Left lung (tissue), 10 donors: ENCODE measurements around the gene BCR. TPM values are rescaled to one million over a fixed set of nuclear protein-coding genes. Genes with fewer than 3 reads are reported as not detected.

Experiments used
- ATAC-seq: fragments of 200-7000 bp; cut with Tn5 transposase; one replicate; pipeline ENCODE4 v1.9.1; 2020; ENCODE audit warnings: moderate library complexity
- DNase-seq, 4 donors: peaks; one replicate each; pipeline ENCODE4 v3.0.0-alpha.2; 2013 to 2020
- H3K27ac ChIP-seq, 2 donors: fragments of 200-600 bp; sonication (generic) in 1 of 2; one replicate each; pipeline versions ENCODE4 v1.5.0 to v1.8.0; 2020 to 2021
- H3K27me3 ChIP-seq, 2 donors: fragments of 200-600 bp; sonication (generic) in 1 of 2; one replicate each; pipeline versions ENCODE4 v1.5.0 to v1.8.0; 2020 to 2021
- H3K36me3 ChIP-seq, 2 donors: fragments of 200-600 bp; sonication (generic) in 1 of 2; one replicate each; pipeline versions ENCODE4 v1.5.0 to v1.8.0; 2020 to 2021
- H3K4me1 ChIP-seq, 2 donors: fragments of 200-600 bp; one replicate each; pipeline ENCODE4 v1.8.0; 2021
- H3K4me3 ChIP-seq, 2 donors: fragments of 200-600 bp; sonication (generic) in 1 of 2; one replicate each; pipeline versions ENCODE4 v1.5.0 to v1.8.0; 2020 to 2021; ENCODE audit warnings: mild to moderate bottlenecking in 1 of 2
- H3K9me3 ChIP-seq, 2 donors: fragments of 200-600 bp; sonication (generic) in 1 of 2; one replicate each; pipeline versions ENCODE4 v1.5.0 to v1.8.0; 2020 to 2021
- intact Hi-C, 2 donors: fragments of 100-400 bp; cut with DNase I; formaldehyde crosslinking; loops; one replicate each; pipeline versions ENCODE4 v1.11.2 to v1.14.2; 2022
- polyA plus RNA-seq, 6 donors: library from polyadenylated mRNA; unstranded; fragments of 120-200 nt; gene quantifications; one replicate each; pipeline ENCODE4 v1.2.1, GENCODE V29; 2013; ENCODE audit not compliant: insufficient read length in 6 of 6
- total RNA-seq, 2 donors: library from RNA; stranded (reverse); fragmentation: NEBNext Ultra II Directional; extraction: Animal tissue kit (Norgen Biotek cat#: 25700); gene quantifications; one replicate each; pipeline ENCODE4 v1.2.1, GENCODE V29; 2021
- TF ChIP-seq, protein P1 (sequence below), 2 donors: fragments of 200-600 bp; sonication (generic) in 1 of 2; IDR thresholded peaks; one replicate each; pipeline versions ENCODE4 v1.5.0 to v1.8.0; 2021; ENCODE audit warnings: antibody characterized with exemption in 2 of 2
- donor health status: DM: no; HTN: yes; CAD: no.
- donor health status: DM: no; HTN: no; CAD: no.

Gene BCR
- total and polyA plus RNA-seq, 8 donors, result 41.1 to 70.4 (median 48.9) TPM

DNA sequence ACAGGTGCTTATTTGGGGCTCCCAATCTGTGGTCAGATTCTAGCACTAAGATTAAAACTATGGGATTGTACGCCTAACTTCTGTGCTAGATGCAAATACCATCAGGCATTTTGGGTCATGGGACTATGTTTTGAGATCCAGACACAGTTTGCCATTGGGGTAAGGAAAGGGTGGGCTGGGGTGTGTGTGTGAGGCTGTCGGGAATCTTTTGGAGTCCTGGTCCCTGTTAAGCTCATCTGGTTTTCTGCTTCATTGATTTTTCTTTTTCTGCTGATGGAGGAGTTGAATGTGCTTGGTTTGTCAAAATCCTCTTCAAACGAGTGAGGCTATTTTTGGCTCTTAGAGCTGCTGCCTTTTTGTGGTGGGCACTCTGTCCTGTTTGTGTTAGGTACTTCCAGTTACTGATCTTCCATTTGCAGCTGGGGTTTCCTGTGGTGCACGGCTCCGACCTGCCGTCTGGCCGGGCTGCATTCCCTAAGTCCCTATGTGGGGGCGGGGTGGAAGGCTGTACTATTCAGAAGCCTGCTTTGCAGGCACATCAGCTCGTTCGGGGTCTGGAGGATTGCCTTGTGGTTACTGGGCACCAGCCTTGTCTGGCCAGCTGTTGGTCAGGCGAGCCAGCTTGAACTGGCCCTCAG is 2.9 kb downstream of the BCR start:
- Histone ChIP-seq H3K27ac (peak overlapping the region; percentile 21 to 33), H3K27me3 (no peaks in the 10 kb centered on the region), H3K36me3 (no peaks in the 10 kb centered on the region), H3K9me3 (no peaks in the 10 kb centered on the region), H3K4me1 (peaks cover 24 to 85% of the 10 kb centered on the region in 2 donors), H3K4me3 (peak overlapping the region; percentile 53 to 67)
- ATAC-seq (peak; percentile 49), DNase-seq (peak in 3 of 4 donors; percentile 45 to 68 (median 57))
- intact Hi-C loops, result loop anchor here in 1 of 2 donors (5.0 kb wide), 1 partner anchor 34 kb away; no protein-coding TSS in a partner anchor
- TF ChIP-seq, protein P1, sequence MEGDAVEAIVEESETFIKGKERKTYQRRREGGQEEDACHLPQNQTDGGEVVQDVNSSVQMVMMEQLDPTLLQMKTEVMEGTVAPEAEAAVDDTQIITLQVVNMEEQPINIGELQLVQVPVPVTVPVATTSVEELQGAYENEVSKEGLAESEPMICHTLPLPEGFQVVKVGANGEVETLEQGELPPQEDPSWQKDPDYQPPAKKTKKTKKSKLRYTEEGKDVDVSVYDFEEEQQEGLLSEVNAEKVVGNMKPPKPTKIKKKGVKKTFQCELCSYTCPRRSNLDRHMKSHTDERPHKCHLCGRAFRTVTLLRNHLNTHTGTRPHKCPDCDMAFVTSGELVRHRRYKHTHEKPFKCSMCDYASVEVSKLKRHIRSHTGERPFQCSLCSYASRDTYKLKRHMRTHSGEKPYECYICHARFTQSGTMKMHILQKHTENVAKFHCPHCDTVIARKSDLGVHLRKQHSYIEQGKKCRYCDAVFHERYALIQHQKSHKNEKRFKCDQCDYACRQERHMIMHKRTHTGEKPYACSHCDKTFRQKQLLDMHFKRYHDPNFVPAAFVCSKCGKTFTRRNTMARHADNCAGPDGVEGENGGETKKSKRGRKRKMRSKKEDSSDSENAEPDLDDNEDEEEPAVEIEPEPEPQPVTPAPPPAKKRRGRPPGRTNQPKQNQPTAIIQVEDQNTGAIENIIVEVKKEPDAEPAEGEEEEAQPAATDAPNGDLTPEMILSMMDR (IDR thresholded peaks at IDR 0.05), result no peak

DNA sequence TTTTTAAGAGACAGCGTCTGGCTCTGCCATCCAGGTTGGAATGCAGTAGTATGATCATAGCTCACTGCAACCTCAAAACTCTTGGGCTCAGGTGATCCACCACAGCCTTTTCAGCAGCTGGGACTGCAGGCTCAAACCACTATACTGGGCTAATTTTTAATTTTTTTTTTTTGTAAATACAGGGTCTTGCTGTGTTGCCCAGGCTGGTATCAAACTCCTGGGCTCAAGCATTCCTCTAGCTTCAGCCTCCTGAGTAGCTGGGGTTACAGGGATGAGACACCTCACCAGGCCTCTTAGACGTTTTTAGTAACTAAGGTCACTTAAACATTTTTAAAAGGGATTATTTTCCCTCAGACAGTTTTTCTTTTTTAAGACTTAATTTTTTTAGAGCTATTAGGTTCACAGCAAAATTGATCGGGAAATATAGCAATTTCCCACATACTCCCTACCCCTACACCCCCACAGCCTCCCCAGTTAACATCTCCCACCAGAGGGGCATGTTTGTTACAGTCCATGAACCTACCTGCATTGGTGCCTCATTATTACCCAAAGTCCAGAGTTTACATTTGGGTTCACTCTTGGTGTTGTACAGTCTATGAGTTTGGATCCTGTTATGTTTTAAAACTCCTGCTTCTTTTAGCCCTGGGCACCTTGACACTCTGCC is 3.9 kb downstream of the BCR start:
- TF ChIP-seq, protein P1 (IDR thresholded peaks at IDR 0.05), result no peak
- peaks cover 24 to 74% of the 10 kb centered on the region in 2 donors for H3K4me1 ChIP-seq
- intact Hi-C loops, result loop anchor here in 1 of 2 donors (5.0 kb wide), 1 partner anchor 33 kb away; no protein-coding TSS in a partner anchor

DNA sequence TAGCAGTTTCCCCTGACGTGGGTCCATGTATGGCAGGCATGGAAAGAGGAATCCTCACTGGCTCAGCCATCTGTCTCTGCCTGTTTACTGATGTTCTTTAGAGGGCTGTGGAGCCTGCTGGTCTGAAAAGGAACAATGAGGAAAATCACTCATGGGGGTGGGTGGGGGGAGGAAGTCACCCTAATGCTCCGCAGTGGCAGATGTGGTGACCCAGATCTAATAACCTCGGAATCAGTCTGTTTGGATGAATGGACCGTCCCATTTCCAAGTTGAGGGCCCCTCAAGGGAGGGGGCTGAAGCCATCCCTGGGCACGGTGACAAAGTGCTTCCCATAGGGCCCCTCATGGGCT is 4.4 kb downstream of the BCR start:
- Histone ChIP-seq H3K4me1 (peaks cover 22 to 69% of the 10 kb centered on the region in 2 donors), H3K36me3 (no peaks in the 10 kb centered on the region), H3K9me3 (no peaks in the 10 kb centered on the region), H3K27ac (peak overlapping the region in 1 of 2 donors; percentile 84), H3K27me3 (no peaks in the 10 kb centered on the region), H3K4me3 (no peak overlapping the region)
- DNase-seq (no peak), ATAC-seq (no peak)
- intact Hi-C loops, result loop anchor here in 1 of 2 donors (5.0 kb wide), 1 partner anchor 33 kb away; no protein-coding TSS in a partner anchor
- TF ChIP-seq, protein P1 (IDR thresholded peaks at IDR 0.05), result no peak

More for the DNA sequence above, 3.9 kb downstream of the BCR start:
- Histone ChIP-seq H3K27me3 (no peaks in the 10 kb centered on the region), H3K27ac (peak overlapping the region in 1 of 2 donors; percentile 84), H3K4me3 (peak overlapping the region in 1 of 2 donors; percentile 67), H3K36me3 (no peaks in the 10 kb centered on the region), H3K9me3 (no peaks in the 10 kb centered on the region)
- DNase-seq, result no peak
- ATAC-seq, result no peak

- peaks cover 12 to 56% of the 10 kb centered on the region in 2 donors for H3K4me1 ChIP-seq
- ATAC-seq, result no peak
- TF ChIP-seq, protein P1 (IDR thresholded peaks at IDR 0.05), result no peak
These were observed 6.9 kb downstream of the BCR start for GRCh38 chr22:23187211-23187610.

More at GRCh38 chr22:23187211-23187610, 6.9 kb downstream of the BCR start:
- no peak for DNase-seq
- Histone ChIP-seq H3K27ac (no peak overlapping the region), H3K36me3 (peaks cover 0 to 11% of the 10 kb centered on the region in 2 donors), H3K27me3 (no peaks in the 10 kb centered on the region), H3K9me3 (no peaks in the 10 kb centered on the region), H3K4me3 (no peak overlapping the region)
- intact Hi-C loops, result no loop called here
